ENCODE measurements around the gene ARF6.

GRCh38 chr14:49875640-49876198, 17.2 kb upstream of the ARF6 start:
- TF ChIP-seq TAF1 (IDR thresholded peaks at IDR 0.05; ENCODE audit: borderline replicate concordance, insufficient read depth, low read length), result no peak
- TF ChIP-seq REST (IDR thresholded peaks at IDR 0.05; ENCODE audit: insufficient read depth in 1 of 2, low read depth in 2 of 2, low read length in 2 of 2), result no peak
- TF ChIP-seq POLR2AphosphoS5 (IDR thresholded peaks at IDR 0.05; ENCODE audit: low read depth, low read length), result no peak
- no peak for TF ChIP-seq SIN3A (IDR thresholded peaks at IDR 0.05; ENCODE audit: borderline replicate concordance, insufficient read depth, low read length)
